Sigmoid colon (tissue), 7 donors: ENCODE results near the gene RASGEF1B. TPM values are rescaled to one million over a fixed set of nuclear protein-coding genes. Genes with fewer than 3 reads are reported as not detected.

Source experiments
- DNase-seq: peaks from one replicate; pipeline ENCODE4 v3.0.0-alpha.2; 2019
- H3K27ac ChIP-seq, 4 donors: fragments of 200-600 bp; sonication (generic); one replicate each; pipeline ENCODE4 v1.5.1; 2016 to 2019; ENCODE audit warnings: mild to moderate bottlenecking in 1 of 4
- H3K27me3 ChIP-seq, 3 donors: fragments of 200-600 bp; sonication (generic); one replicate each; pipeline ENCODE4 v1.5.1; 2019; ENCODE audit warnings: mild to moderate bottlenecking in 1 of 3
- H3K36me3 ChIP-seq, 4 donors: fragments of 200-600 bp; sonication (generic); one replicate each; pipeline ENCODE4 v1.5.1; 2016 to 2019
- H3K4me1 ChIP-seq, 4 donors: fragments of 200-600 bp; sonication (generic); one replicate each; pipeline ENCODE4 v1.5.1; 2017 to 2019
- H3K4me3 ChIP-seq, 4 donors: fragments of 200-600 bp; sonication (generic); one replicate each; pipeline ENCODE4 v1.5.1; 2017 to 2019; ENCODE audit warnings: mild to moderate bottlenecking in 2 of 4, moderate library complexity in 1 of 4
- H3K9me3 ChIP-seq, 4 donors: fragments of 200-600 bp in 3 of 4; sonication (generic) in 3 of 4; one replicate each; pipeline versions ENCODE4 v1.5.1 to v1.6.1; 2013 to 2019
- CTCF ChIP-seq, 4 experiments: fragments of 450-650 bp in 3 of 4; fragments of 200-600 bp in 1 of 4; IDR thresholded peaks; one replicate each; pipeline ENCODE4 v1.5.1; 2016 to 2019; ENCODE audit warnings: antibody characterized with exemption in 4 of 4, mild to moderate bottlenecking in 3 of 4, moderate library complexity in 2 of 4
- EP300 ChIP-seq, 4 donors: sonication (generic); formaldehyde crosslinking; IDR thresholded peaks; one replicate each; pipeline ENCODE4 v1.6.1; 2017; ENCODE audit warnings: antibody characterized with exemption in 4 of 4
- POLR2A ChIP-seq, 2 donors: fragments of 450-650 bp; IDR thresholded peaks; one replicate each; pipeline ENCODE4 v1.6.1; 2016; ENCODE audit warnings: antibody characterized with exemption in 2 of 2, mild to moderate bottlenecking in 2 of 2, moderate library complexity in 2 of 2
- POLR2AphosphoS5 ChIP-seq, 4 donors: sonication (generic); formaldehyde crosslinking; IDR thresholded peaks; one replicate each; pipeline ENCODE4 v1.6.1; 2017; ENCODE audit warnings: antibody characterized with exemption in 4 of 4
- WGBS, 2 donors: extraction: QIAGEN DNeasy Blood & Tissue Kit; methylation state at CpG; one replicate each; pipeline ENCODE4 v1.1.7; 2013; 5-methylcytosine and 5-hydroxymethylcytosine counted together
- intact Hi-C: fragments of 100-400 bp; cut with DNase I; formaldehyde crosslinking; loops from one replicate; pipeline ENCODE4 v1.15.1; 2023
- polyA plus RNA-seq, 3 donors: library from polyadenylated mRNA; stranded (reverse); fragments of 200-250 nt; gene quantifications; one replicate each; pipeline ENCODE4 v1.2.3, GENCODE V29; 2013
- total RNA-seq, 4 donors: library from RNA; depleted of rRNA; stranded (reverse); fragments of >200 nt; gene quantifications; one replicate each; pipeline ENCODE4 v1.1.0, GENCODE V29; 2016
- donor health status: healthy with polysubstance abuse.
- donor health status: Bipolar disorder and iron deficiency.
- donor health status: healthy.

RASGEF1B gene
- total RNA-seq (10 to 100 TPM in 3 of 4 donors, 1 to 10 TPM in 1; 5.0 to 12.1 (median 10.8) TPM), polyA plus RNA-seq (10 to 100 TPM in 1 of 3 donors, 1 to 10 TPM in 2; 6.0 to 10.6 (median 7.2) TPM)

GRCh38 chr4:81471588-81472280, at the start of gene RASGEF1B:
RASGEF1B (minus strand) TSS chr4:81471907; CDS start chr4:81459508, 12,399 bp downstream.
- TF ChIP-seq CTCF (IDR thresholded peaks at IDR 0.05) = no peak
- TF ChIP-seq EP300 (IDR thresholded peaks at IDR 0.05) = no peak
- TF ChIP-seq POLR2A (IDR thresholded peaks at IDR 0.05) = peak; percentile 28 to 43
- peak; percentile 60 to 89 (median 86) for TF ChIP-seq POLR2AphosphoS5 (IDR thresholded peaks at IDR 0.05)
- no peaks in the 10 kb centered on the region for H3K9me3 ChIP-seq
- 0% methylated on average over 71 of the region's 71 CpGs for WGBS, 2 donors
- no peaks in the 10 kb centered on the region for H3K27me3 ChIP-seq
- peaks cover 0 to 35% (median 27%) of the 10 kb centered on the region in 4 donors for H3K4me1 ChIP-seq
- peak within 1 kb of the TSS; percentile 65 to 85 (median 80) for H3K4me3 ChIP-seq
- intact Hi-C loops = loop anchor here (5.0 kb wide), 3 partner anchors 126 to 886 kb away; no protein-coding TSS in a partner anchor
- no peaks in the 10 kb centered on the region for H3K36me3 ChIP-seq
- DNase-seq = peak; percentile 93
- H3K27ac ChIP-seq = peak within 1 kb of the TSS; percentile 84 to 90 (median 88)

GRCh38 chr4:81519856-81520255, 48.1 kb upstream of the RASGEF1B start:
- TF ChIP-seq CTCF (IDR thresholded peaks at IDR 0.05) (no peak), EP300 (IDR thresholded peaks at IDR 0.05) (no peak), POLR2A (IDR thresholded peaks at IDR 0.05) (no peak), POLR2AphosphoS5 (IDR thresholded peaks at IDR 0.05) (no peak)
- Histone ChIP-seq H3K4me3 (no peak overlapping the region), H3K4me1 (no peaks in the 10 kb centered on the region), H3K36me3 (no peaks in the 10 kb centered on the region), H3K27me3 (no peaks in the 10 kb centered on the region), H3K9me3 (no peaks in the 10 kb centered on the region), H3K27ac (no peak overlapping the region)
- DNase-seq = no peak
- 53 to 68% methylated on average over 6 of the region's 6 CpGs for WGBS, 2 donors
- intact Hi-C loops = no loop called here

- 45 to 82% methylated on average over 3 of the region's 3 CpGs for WGBS, 2 donors
- intact Hi-C loops = no loop called here
- H3K27ac ChIP-seq = no peak overlapping the region
Measured at GRCh38 chr4:81519427-81519773, 47.7 kb upstream of the RASGEF1B start.

GRCh38 chr4:81518762-81519426, 47.2 kb upstream of the RASGEF1B start:
- no peaks in the 10 kb centered on the region for H3K36me3 ChIP-seq
- H3K4me3 ChIP-seq = no peak overlapping the region
- H3K27me3 ChIP-seq = no peaks in the 10 kb centered on the region
- no peak for DNase-seq
- intact Hi-C loops = no loop called here
- no peak for TF ChIP-seq POLR2A (IDR thresholded peaks at IDR 0.05)
- TF ChIP-seq EP300 (IDR thresholded peaks at IDR 0.05) = no peak
- no peak for TF ChIP-seq POLR2AphosphoS5 (IDR thresholded peaks at IDR 0.05)
- TF ChIP-seq CTCF (IDR thresholded peaks at IDR 0.05) = no peak
- no peaks in the 10 kb centered on the region for H3K4me1 ChIP-seq
- no peak overlapping the region for H3K27ac ChIP-seq
- 57 to 64% methylated on average over 6 of the region's 6 CpGs for WGBS, 2 donors
- no peaks in the 10 kb centered on the region for H3K9me3 ChIP-seq

More at GRCh38 chr4:81519427-81519773, 47.7 kb upstream of the RASGEF1B start:
- H3K36me3 ChIP-seq = no peaks in the 10 kb centered on the region
- H3K9me3 ChIP-seq = no peaks in the 10 kb centered on the region
- no peak for DNase-seq
- TF ChIP-seq POLR2A (IDR thresholded peaks at IDR 0.05) = no peak
- H3K27me3 ChIP-seq = no peaks in the 10 kb centered on the region
- H3K4me1 ChIP-seq = no peaks in the 10 kb centered on the region
- no peak overlapping the region for H3K4me3 ChIP-seq

GRCh38 chr4:81516241-81516640, 44.5 kb upstream of the RASGEF1B start:
- DNase-seq = no peak
- no peaks in the 10 kb centered on the region for H3K4me1 ChIP-seq
- H3K9me3 ChIP-seq = no peaks in the 10 kb centered on the region
- no peaks in the 10 kb centered on the region for H3K27me3 ChIP-seq
- no peak overlapping the region for H3K4me3 ChIP-seq
- H3K27ac ChIP-seq = no peak overlapping the region
- H3K36me3 ChIP-seq = no peaks in the 10 kb centered on the region
- WGBS, 2 donors = 88 to 97% methylated on average over 6 of the region's 6 CpGs
- intact Hi-C loops = no loop called here
- no peak for TF ChIP-seq POLR2AphosphoS5 (IDR thresholded peaks at IDR 0.05)
- TF ChIP-seq POLR2A (IDR thresholded peaks at IDR 0.05) = no peak
- TF ChIP-seq CTCF (IDR thresholded peaks at IDR 0.05) = no peak
- TF ChIP-seq EP300 (IDR thresholded peaks at IDR 0.05) = no peak
